Epithelial cell of proximal tubule (primary cell): ENCODE measurements around the gene C22orf39. TPM values are rescaled to one million over a fixed set of nuclear protein-coding genes. Genes with fewer than 3 reads are reported as not detected.
A peak's percentile ranks its signal among the peaks of the same experiment; 100 is the strongest.

Source experiments
- DNase-seq: peaks from one replicate; pipeline ENCODE4 v3.0.0-alpha.2; 2011; ENCODE audit warnings: low read depth
- H3K4me3 ChIP-seq: 2 replicates; pipeline ENCODE4 v1.5.1; 2011; ENCODE audit warnings: low read depth, mild to moderate bottlenecking, low read length
- CTCF ChIP-seq: conservative IDR thresholded peaks from 2 replicates; pipeline ENCODE4 v1.5.1; 2012; ENCODE audit warnings: low read depth, mild to moderate bottlenecking, low read length
- total RNA-seq: library from RNA; depleted of rRNA; stranded (reverse); fragments of >200 nt; gene quantifications from 2 replicates; pipeline ENCODE4 v1.2.3, GENCODE V29; 2015

Gene C22orf39
- 33.1 and 40.3 TPM in 2 replicates for total RNA-seq

GRCh38 chr22:19447330-19448075 lies at the start of gene C22orf39:
Gene C22orf39, minus strand, starts transcription at chr22:19447711. Its CDS starts 23 bp downstream, at chr22:19447688.
- peak within 1 kb of the TSS; percentile 63 for H3K4me3 ChIP-seq
- DNase-seq = peak; percentile 67
- TF ChIP-seq CTCF = no peak

- no peak overlapping the region for H3K4me3 ChIP-seq
- DNase-seq = no peak
- TF ChIP-seq CTCF = no peak
These were observed 49.7 kb upstream of the C22orf39 start for GRCh38 chr22:19497245-19497644.

- no peak for DNase-seq
These were observed 48.8 kb upstream of the C22orf39 start for GRCh38 chr22:19496324-19496630.

GRCh38 chr22:19495562-19496323 lies 48.2 kb upstream of the C22orf39 start:
- DNase-seq = no peak
- peak; percentile 31 for TF ChIP-seq CTCF
- H3K4me3 ChIP-seq = no peak overlapping the region

More at GRCh38 chr22:19496324-19496630, 48.8 kb upstream of the C22orf39 start:
- TF ChIP-seq CTCF = no peak
- H3K4me3 ChIP-seq = no peak overlapping the region

GRCh38 chr22:19494676-19495173 lies 47.2 kb upstream of the C22orf39 start:
- no peak overlapping the region for H3K4me3 ChIP-seq
- no peak for DNase-seq
- TF ChIP-seq CTCF = no peak

- no peak for DNase-seq
- TF ChIP-seq CTCF = no peak
- H3K4me3 ChIP-seq = no peak overlapping the region
These were observed 46.6 kb upstream of the C22orf39 start for GRCh38 chr22:19494001-19494560.
